ENCODE measurements around the gene KCNK7. TPM values are rescaled to one million over a fixed set of nuclear protein-coding genes. Genes with fewer than 3 reads are reported as not detected.

The KCNK7 gene
- total and polyA plus RNA-seq, 4 donors: 0.46 to 2.8 (median 1.3) TPM

DNA sequence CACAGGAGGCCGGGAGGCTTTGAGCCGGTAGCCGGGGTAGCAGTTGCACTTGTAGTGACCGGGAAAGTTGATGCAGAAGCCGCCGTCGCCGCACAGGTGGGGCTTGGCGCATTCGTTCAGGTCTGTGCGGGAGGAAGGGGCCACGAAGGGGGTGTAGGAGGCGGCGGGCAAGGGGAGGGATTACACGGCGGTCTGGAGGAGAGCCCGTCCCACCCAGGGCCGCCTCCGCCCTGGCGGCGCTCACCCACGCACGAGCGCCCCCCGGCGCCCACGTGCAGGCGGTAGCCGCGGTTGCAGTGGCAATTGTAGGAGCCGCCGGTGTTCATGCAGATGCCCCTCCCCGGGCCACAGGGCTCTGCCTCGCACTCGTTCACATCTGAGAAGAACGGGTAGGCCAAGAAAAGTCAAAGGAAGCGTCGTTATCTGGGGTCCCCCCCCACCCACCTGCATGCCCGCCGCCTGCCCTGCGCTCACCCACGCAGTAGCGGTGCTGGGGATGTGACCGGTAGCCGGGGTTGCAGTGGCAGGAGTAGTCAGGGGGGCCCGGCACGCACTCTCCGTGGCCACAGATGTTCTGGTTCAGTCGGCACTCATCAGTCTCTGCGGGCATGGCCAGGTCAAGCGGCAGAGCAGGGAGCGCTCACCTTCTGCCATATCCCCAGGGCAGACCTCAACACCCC lies 48.0 kb downstream of the KCNK7 start:
- Histone ChIP-seq H3K4me3 (no peak overlapping the region), H3K27ac (ENCODE audit: low read depth in 1 of 2, low read length in 1 of 2) (no peak overlapping the region), H3K9me3 (ENCODE audit: control insufficient read depth in 4 of 4, insufficient read depth in 3 of 4, low read length in 3 of 4) (no peaks in the 10 kb centered on the region), H3K27me3 (ENCODE audit: control insufficient read depth in 3 of 3, insufficient read depth in 3 of 3, low read length in 2 of 3) (no peaks in the 10 kb centered on the region), H3K36me3 (ENCODE audit: control insufficient read depth in 4 of 4, insufficient read depth in 4 of 4, low read length in 4 of 4) (peaks cover 0 to 37% (median 25%) of the 10 kb centered on the region in 4 donors), H3K4me1 (ENCODE audit: control insufficient read depth in 5 of 5, insufficient read depth in 5 of 5, low read length in 5 of 5) (peaks cover 0 to 5% (median 2%) of the 10 kb centered on the region in 5 donors), H3K9ac (ENCODE audit: insufficient read depth in 1 of 2, low read length in 2 of 2) (no peak overlapping the region)
- DNase-seq (no peak), ATAC-seq (ENCODE audit: insufficient read depth, low FRiP score) (no peak)
- TF ChIP-seq, protein P1, sequence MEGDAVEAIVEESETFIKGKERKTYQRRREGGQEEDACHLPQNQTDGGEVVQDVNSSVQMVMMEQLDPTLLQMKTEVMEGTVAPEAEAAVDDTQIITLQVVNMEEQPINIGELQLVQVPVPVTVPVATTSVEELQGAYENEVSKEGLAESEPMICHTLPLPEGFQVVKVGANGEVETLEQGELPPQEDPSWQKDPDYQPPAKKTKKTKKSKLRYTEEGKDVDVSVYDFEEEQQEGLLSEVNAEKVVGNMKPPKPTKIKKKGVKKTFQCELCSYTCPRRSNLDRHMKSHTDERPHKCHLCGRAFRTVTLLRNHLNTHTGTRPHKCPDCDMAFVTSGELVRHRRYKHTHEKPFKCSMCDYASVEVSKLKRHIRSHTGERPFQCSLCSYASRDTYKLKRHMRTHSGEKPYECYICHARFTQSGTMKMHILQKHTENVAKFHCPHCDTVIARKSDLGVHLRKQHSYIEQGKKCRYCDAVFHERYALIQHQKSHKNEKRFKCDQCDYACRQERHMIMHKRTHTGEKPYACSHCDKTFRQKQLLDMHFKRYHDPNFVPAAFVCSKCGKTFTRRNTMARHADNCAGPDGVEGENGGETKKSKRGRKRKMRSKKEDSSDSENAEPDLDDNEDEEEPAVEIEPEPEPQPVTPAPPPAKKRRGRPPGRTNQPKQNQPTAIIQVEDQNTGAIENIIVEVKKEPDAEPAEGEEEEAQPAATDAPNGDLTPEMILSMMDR (IDR thresholded peaks at IDR 0.05; ENCODE audit: control extremely low read depth, extremely low read depth): no peak
- WGBS, 2 donors: 85 to 87% methylated on average over 50 to 52 of the region's 52 CpGs

DNA sequence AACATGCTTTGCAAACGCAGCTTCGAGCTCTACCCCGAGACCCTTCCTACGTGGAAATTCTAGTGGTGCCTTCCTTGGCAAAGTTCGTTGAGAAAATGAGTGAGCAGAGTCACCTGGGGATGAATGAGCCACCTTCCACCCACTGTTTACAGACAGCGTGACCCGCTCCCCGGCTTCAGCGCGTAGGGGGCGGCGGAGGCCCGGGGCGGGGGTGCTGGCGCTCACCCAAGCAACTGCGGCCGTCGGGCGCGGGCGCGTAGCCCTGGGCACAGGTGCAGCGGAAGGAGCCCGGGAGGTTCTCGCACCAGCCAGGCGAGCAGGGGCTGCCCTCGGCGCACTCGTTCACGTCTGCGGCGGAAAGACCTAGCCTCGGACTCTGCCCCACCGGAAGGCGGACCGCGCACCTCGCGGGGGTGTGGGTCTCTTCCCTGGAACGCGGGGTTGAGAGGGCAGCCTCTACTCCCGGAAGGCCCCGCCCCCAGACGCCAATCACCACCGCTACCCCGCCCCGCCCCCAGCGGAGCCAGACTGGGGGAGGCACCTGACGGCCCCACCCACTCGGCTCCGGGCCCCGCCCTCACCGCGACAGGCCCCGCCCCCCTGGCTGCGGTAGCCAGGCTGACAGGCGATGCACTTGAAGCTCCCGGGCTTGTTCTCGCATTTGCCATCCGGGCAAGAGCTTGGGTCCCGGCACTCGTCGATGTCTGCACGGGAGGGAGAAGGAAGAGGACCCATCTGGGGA lies 49.2 kb downstream of the KCNK7 start:
- no peaks in the 10 kb centered on the region for H3K9me3 ChIP-seq (ENCODE audit: control insufficient read depth in 4 of 4, insufficient read depth in 3 of 4, low read length in 3 of 4)
- H3K4me1 ChIP-seq (ENCODE audit: control insufficient read depth in 5 of 5, insufficient read depth in 5 of 5, low read length in 5 of 5): peaks cover 0 to 8% (median 2%) of the 10 kb centered on the region in 5 donors
- DNase-seq (peak; percentile 56 to 81 (median 65)), ATAC-seq (ENCODE audit: insufficient read depth, low FRiP score) (peak; percentile 88)
- H3K4me3 ChIP-seq: peak overlapping the region; percentile 29
- TF ChIP-seq, protein P1 (IDR thresholded peaks at IDR 0.05; ENCODE audit: control extremely low read depth, extremely low read depth): no peak
- no peaks in the 10 kb centered on the region for H3K27me3 ChIP-seq (ENCODE audit: control insufficient read depth in 3 of 3, insufficient read depth in 3 of 3, low read length in 2 of 3)
- H3K36me3 ChIP-seq (ENCODE audit: control insufficient read depth in 4 of 4, insufficient read depth in 4 of 4, low read length in 4 of 4): peaks cover 0 to 36% (median 20%) of the 10 kb centered on the region in 4 donors
- 23 to 27% methylated on average over 58 to 64 of the region's 64 CpGs for WGBS, 2 donors
- no peak overlapping the region for H3K9ac ChIP-seq (ENCODE audit: insufficient read depth in 1 of 2, low read length in 2 of 2)
- H3K27ac ChIP-seq (ENCODE audit: low read depth in 1 of 2, low read length in 1 of 2): peak overlapping the region in 1 of 2 donors; percentile 77

DNA sequence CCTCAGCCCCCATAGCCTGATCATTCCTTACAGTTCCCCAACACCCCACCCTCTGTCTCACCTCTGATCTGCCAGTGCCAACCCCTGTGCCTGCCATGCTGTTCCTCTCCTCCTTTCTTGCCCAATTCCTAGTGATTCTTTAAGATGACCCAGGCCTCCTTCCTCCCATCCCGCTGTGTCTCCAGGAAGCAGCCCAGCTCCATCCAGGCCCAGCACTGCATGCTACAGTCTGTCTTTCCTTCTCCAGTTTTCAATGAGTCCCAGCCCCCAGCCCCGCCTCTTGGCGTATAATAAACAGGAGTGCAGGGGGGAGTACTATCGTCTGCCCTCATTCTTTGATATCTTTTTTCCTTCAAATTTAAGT lies 49.8 kb downstream of the KCNK7 start:
- Histone ChIP-seq H3K9ac (ENCODE audit: insufficient read depth in 1 of 2, low read length in 2 of 2) (no peak overlapping the region), H3K4me1 (ENCODE audit: control insufficient read depth in 5 of 5, insufficient read depth in 5 of 5, low read length in 5 of 5) (peaks cover 0 to 13% (median 7%) of the 10 kb centered on the region in 5 donors), H3K27ac (ENCODE audit: low read depth in 1 of 2, low read length in 1 of 2) (peak overlapping the region in 1 of 2 donors; percentile 77), H3K36me3 (ENCODE audit: control insufficient read depth in 4 of 4, insufficient read depth in 4 of 4, low read length in 4 of 4) (peaks cover 0 to 35% (median 19%) of the 10 kb centered on the region in 4 donors), H3K27me3 (ENCODE audit: control insufficient read depth in 3 of 3, insufficient read depth in 3 of 3, low read length in 2 of 3) (no peaks in the 10 kb centered on the region), H3K4me3 (no peak overlapping the region), H3K9me3 (ENCODE audit: control insufficient read depth in 4 of 4, insufficient read depth in 3 of 4, low read length in 3 of 4) (no peaks in the 10 kb centered on the region)
- ATAC-seq (ENCODE audit: insufficient read depth, low FRiP score) (no peak), DNase-seq (no peak)
- 41 to 62% methylated on average over 4 of the region's 4 CpGs for WGBS, 2 donors
- TF ChIP-seq, protein P1 (IDR thresholded peaks at IDR 0.05; ENCODE audit: control extremely low read depth, extremely low read depth): no peak

Small RNAs within 50 kb of the gene (small RNA-seq; reads per million reads assigned to genes)
- gene AP001362.1 (ENCODE audit: low replicate concordance) (not detected), gene MIR4690 (ENCODE audit: low replicate concordance) (0.08 reads per million)

Other genes starting within 250 kb of the KCNK7 start
- gene TIGD3, start 241.0 kb downstream of the KCNK7 start, total RNA-seq: under 1 TPM in 1 of 2 donors, not detected in 1; 0.21 TPM
- gene TIGD3, start 241.0 kb downstream of the KCNK7 start, polyA plus RNA-seq: under 1 TPM; 0.24 to 0.27 TPM
- gene SLC25A45, start 213.2 kb downstream of the KCNK7 start, total RNA-seq: 10 to 100 TPM in 1 of 2 donors, 1 to 10 TPM in 1; 7.3 to 15.6 TPM
- gene SLC25A45, start 213.2 kb downstream of the KCNK7 start, polyA plus RNA-seq: 1 to 10 TPM; 5.5 to 9.0 TPM
- gene FRMD8, start 209.2 kb downstream of the KCNK7 start, total RNA-seq: 10 to 100 TPM; 18.5 to 39.9 TPM
- gene FRMD8, start 209.2 kb downstream of the KCNK7 start, polyA plus RNA-seq: 10 to 100 TPM; 15.8 to 25.7 TPM
- gene NEAT1, start 173.0 kb downstream of the KCNK7 start, total RNA-seq: 100 to 1,000 TPM; 518 to 912 TPM
- 1,000 to 10,000 TPM in 1 of 2 donors, 100 to 1,000 TPM in 1; 481 to 1,176 TPM for gene NEAT1, start 173.0 kb downstream of the KCNK7 start, polyA plus RNA-seq
- gene MALAT1, start 96.8 kb downstream of the KCNK7 start, total RNA-seq: over 10,000 TPM; 10,633 to 48,332 TPM
- 1,000 to 10,000 TPM in 1 of 2 donors, 100 to 1,000 TPM in 1; 125 to 2,965 TPM for gene MALAT1, start 96.8 kb downstream of the KCNK7 start, polyA plus RNA-seq
- 10 to 100 TPM; 54.3 to 93.8 TPM for gene SCYL1, start 70.7 kb downstream of the KCNK7 start, total RNA-seq
- gene SCYL1, start 70.7 kb downstream of the KCNK7 start, polyA plus RNA-seq: 100 to 1,000 TPM in 1 of 2 donors, 10 to 100 TPM in 1; 79.1 to 107 TPM
- 100 to 1,000 TPM; 100 to 111 TPM for gene LTBP3, start 37.4 kb downstream of the KCNK7 start, total RNA-seq
- gene LTBP3, start 37.4 kb downstream of the KCNK7 start, polyA plus RNA-seq: 10 to 100 TPM; 39.1 to 46.6 TPM
- gene ZNRD2, start 25.3 kb downstream of the KCNK7 start, total RNA-seq: 10 to 100 TPM; 22.0 to 35.9 TPM
- 10 to 100 TPM; 65.6 to 81.5 TPM for gene ZNRD2, start 25.3 kb downstream of the KCNK7 start, polyA plus RNA-seq
- 10 to 100 TPM; 20.6 to 53.5 TPM for gene FAM89B, start 23.3 kb downstream of the KCNK7 start, total RNA-seq
- gene FAM89B, start 23.3 kb downstream of the KCNK7 start, polyA plus RNA-seq: 10 to 100 TPM; 44.4 TPM
- gene EHBP1L1, start 19.7 kb downstream of the KCNK7 start, total RNA-seq: 100 to 1,000 TPM in 1 of 2 donors, 10 to 100 TPM in 1; 58.3 to 154 TPM
- gene EHBP1L1, start 19.7 kb downstream of the KCNK7 start, polyA plus RNA-seq: 100 to 1,000 TPM in 1 of 2 donors, 10 to 100 TPM in 1; 49.8 to 125 TPM
- gene MAP3K11, start 18.4 kb upstream of the KCNK7 start, total RNA-seq: 100 to 1,000 TPM in 1 of 2 donors, 10 to 100 TPM in 1; 60.0 to 108 TPM
- gene MAP3K11, start 18.4 kb upstream of the KCNK7 start, polyA plus RNA-seq: 10 to 100 TPM; 68.5 to 80.1 TPM
- gene PCNX3, start 20.0 kb upstream of the KCNK7 start, total RNA-seq: 10 to 100 TPM; 13.9 to 53.8 TPM
- 10 to 100 TPM; 16.1 to 24.8 TPM for gene PCNX3, start 20.0 kb upstream of the KCNK7 start, polyA plus RNA-seq
- gene SIPA1, start 42.3 kb upstream of the KCNK7 start, total RNA-seq: 10 to 100 TPM; 39.7 to 82.8 TPM
- gene SIPA1, start 42.3 kb upstream of the KCNK7 start, polyA plus RNA-seq: 100 to 1,000 TPM in 1 of 2 donors, 10 to 100 TPM in 1; 82.8 to 102 TPM
- 10 to 100 TPM; 50.2 to 72.6 TPM for gene RELA, start 67.1 kb upstream of the KCNK7 start, total RNA-seq
- gene RELA, start 67.1 kb upstream of the KCNK7 start, polyA plus RNA-seq: 10 to 100 TPM; 34.8 to 65.8 TPM
- gene KAT5, start 116.5 kb upstream of the KCNK7 start, total RNA-seq: 10 to 100 TPM; 45.3 to 88.6 TPM
- 10 to 100 TPM; 70.0 to 95.3 TPM for gene KAT5, start 116.5 kb upstream of the KCNK7 start, polyA plus RNA-seq
- 10 to 100 TPM; 21.8 to 62.3 TPM for gene RNASEH2C, start 125.0 kb upstream of the KCNK7 start, total RNA-seq
- gene RNASEH2C, start 125.0 kb upstream of the KCNK7 start, polyA plus RNA-seq: 10 to 100 TPM; 88.5 to 97.7 TPM
- 10 to 100 TPM in 1 of 2 donors, 1 to 10 TPM in 1; 8.6 to 35.5 TPM for gene AP5B1, start 185.2 kb upstream of the KCNK7 start, total RNA-seq
- 10 to 100 TPM; 13.0 to 35.1 TPM for gene AP5B1, start 185.2 kb upstream of the KCNK7 start, polyA plus RNA-seq
- under 1 TPM; 0.17 to 0.77 TPM for gene OVOL1, start 191.3 kb upstream of the KCNK7 start, total RNA-seq
- 1 to 10 TPM in 1 of 2 donors, under 1 TPM in 1; 0.96 to 1.4 TPM for gene OVOL1, start 191.3 kb upstream of the KCNK7 start, polyA plus RNA-seq
- under 1 TPM; 0.52 to 0.77 TPM for gene SNX32, start 238.2 kb upstream of the KCNK7 start, total RNA-seq
- gene SNX32, start 238.2 kb upstream of the KCNK7 start, polyA plus RNA-seq: under 1 TPM; 0.14 to 0.88 TPM